Smooth muscle cell (in vitro differentiated cells): ENCODE data around the gene PUM1. TPM values are rescaled to one million over a fixed set of nuclear protein-coding genes. Genes with fewer than 3 reads are reported as not detected.
"Not testable (repeated sequence)": the region's sequence is repeated elsewhere in the genome, so short reads cannot be mapped to it uniquely, and the experiment has no call there.

ENCODE experiments used
- DNase-seq: peaks from one replicate; lab custom pipeline; 2025; ENCODE audit not compliant: unreplicated experiment; lab: John Stamatoyannopoulos, UW
- H2AFZ ChIP-seq: fragments of 200-600 bp; sonication (generic); 2 replicates; pipeline ENCODE4 v1.6.0; 2016; ENCODE audit warnings: antibody characterized with exemption, low read depth, mild to moderate bottlenecking
- H3F3A ChIP-seq: fragments of 200-600 bp; sonication (generic); 2 replicates; pipeline ENCODE4 v1.6.0; 2017; ENCODE audit warnings: antibody characterized with exemption, low read depth
- H3K27ac ChIP-seq: fragments of 200-600 bp; sonication (generic); 2 replicates; pipeline ENCODE4 v1.5.1; 2016; ENCODE audit warnings: low read depth, mild to moderate bottlenecking
- H3K27me3 ChIP-seq: fragments of 200-600 bp; sonication (generic); 2 replicates; pipeline ENCODE4 v1.6.1; 2016; ENCODE audit warnings: low read depth, mild to moderate bottlenecking
- H3K36me3 ChIP-seq: fragments of 200-600 bp; sonication (generic); 2 replicates; pipeline ENCODE4 v1.5.1; 2016; ENCODE audit warnings: low read depth
- H3K4me1 ChIP-seq: fragments of 200-600 bp; sonication (generic); 2 replicates; pipeline ENCODE4 v1.5.1; 2016; ENCODE audit warnings: low read depth
- H3K4me2 ChIP-seq: fragments of 200-600 bp; sonication (generic); 2 replicates; pipeline ENCODE4 v1.6.0; 2016; ENCODE audit warnings: mild to moderate bottlenecking
- H3K4me3 ChIP-seq: fragments of 200-600 bp; sonication (generic); 2 replicates; pipeline ENCODE4 v1.5.1; 2016; ENCODE audit warnings: mild to moderate bottlenecking
- H3K79me2 ChIP-seq: fragments of 200-600 bp; sonication (generic); 2 replicates; pipeline ENCODE4 v1.6.0; 2016; ENCODE audit warnings: low read depth, mild to moderate bottlenecking
- H3K9ac ChIP-seq: fragments of 200-600 bp; sonication (generic); 2 replicates; pipeline ENCODE4 v1.6.0; 2016; ENCODE audit warnings: low read depth
- H3K9me3 ChIP-seq: fragments of 200-600 bp; sonication (generic); replicated peaks from 2 replicates; pipeline ENCODE4 v1.5.1; 2016; ENCODE audit warnings: low read depth
- H4K20me1 ChIP-seq: fragments of 200-600 bp; sonication (generic); 2 replicates; pipeline ENCODE4 v1.6.0; 2016; ENCODE audit warnings: low read depth
- CTCF ChIP-seq: fragments of 200-600 bp; sonication (generic); IDR thresholded peaks from 2 replicates; pipeline ENCODE4 v1.5.1; 2017; ENCODE audit warnings: borderline replicate concordance, mild to moderate bottlenecking, antibody characterized with exemption; ENCODE audit not compliant: insufficient read depth, poor library complexity, severe bottlenecking
- WGBS: methylation state at CpG from one replicate; pipeline ENCODE4 v1.1.7; 2016; ENCODE audit warnings: low lambda C conversion rate; 5-methylcytosine and 5-hydroxymethylcytosine counted together
- polyA plus RNA-seq: library from polyadenylated mRNA; unstranded; fragments of >200 nt; fragmentation: Nextera tagmentation; extraction: Ambion mirVana; gene quantifications from 2 replicates; pipeline ENCODE4 v1.2.1, GENCODE V29; 2016
- total RNA-seq: library from RNA; depleted of rRNA; stranded (reverse); fragments of >200 nt; gene quantifications from 2 replicates; pipeline ENCODE4 v1.2.3, GENCODE V29; 2014

The PUM1 gene
- total and polyA plus RNA-seq, 2 experiments from 2014 or later: 49.0 to 78.2 TPM

GRCh38 chr1:31095298-31095981 is 29.9 kb upstream of the PUM1 start:
- no peaks in the 10 kb centered on the region for H4K20me1 ChIP-seq
- no peaks in the 10 kb centered on the region for H3K36me3 ChIP-seq
- H3K4me1 ChIP-seq: no peaks in the 10 kb centered on the region
- TF ChIP-seq CTCF: no peak
- no peak overlapping the region for H3K4me2 ChIP-seq
- H3K27me3 ChIP-seq: no peaks in the 10 kb centered on the region
- H3K9me3 ChIP-seq: no peaks in the 10 kb centered on the region
- no peak overlapping the region for H3K27ac ChIP-seq
- no peak for DNase-seq
- 95% methylated on average over 12 of the region's 12 CpGs for WGBS
- no peak overlapping the region for H2AFZ ChIP-seq
- H3F3A ChIP-seq: no peaks in the 10 kb centered on the region
- no peak overlapping the region for H3K4me3 ChIP-seq
- H3K9ac ChIP-seq: no peak overlapping the region
- H3K79me2 ChIP-seq: no peaks in the 10 kb centered on the region

- not testable (repeated sequence) for H3F3A ChIP-seq, H2AFZ ChIP-seq, H3K79me2 ChIP-seq, H3K36me3 ChIP-seq, H3K27ac ChIP-seq, DNase-seq, H3K4me2 ChIP-seq, H3K9ac ChIP-seq, H3K27me3 ChIP-seq, H3K9me3 ChIP-seq, H3K4me1 ChIP-seq, H3K4me3 ChIP-seq, H4K20me1 ChIP-seq
- WGBS: 88% methylated on average over 3 of the region's 3 CpGs
Observed at GRCh38 chr1:31088081-31088480, 22.6 kb upstream of the PUM1 start.

GRCh38 chr1:31084782-31085569 is 19.5 kb upstream of the PUM1 start:
- Histone ChIP-seq H3K4me3 (no peak overlapping the region), H3K9me3 (no peaks in the 10 kb centered on the region), H3K4me1 (no peaks in the 10 kb centered on the region), H4K20me1 (no peaks in the 10 kb centered on the region), H3K9ac (no peak overlapping the region), H3K27me3 (no peaks in the 10 kb centered on the region), H3K79me2 (no peaks in the 10 kb centered on the region), H3K27ac (no peak overlapping the region), H2AFZ (no peak overlapping the region), H3K36me3 (no peaks in the 10 kb centered on the region), H3F3A (no peaks in the 10 kb centered on the region), H3K4me2 (no peak overlapping the region)
- WGBS: 64% methylated on average over 16 of the region's 16 CpGs
- TF ChIP-seq CTCF: no peak
- no peak for DNase-seq

GRCh38 chr1:31082385-31082784 is 16.9 kb upstream of the PUM1 start:
- H3K9ac ChIP-seq: no peak overlapping the region
- H3K36me3 ChIP-seq: no peaks in the 10 kb centered on the region
- no peak overlapping the region for H3K4me2 ChIP-seq
- no peaks in the 10 kb centered on the region for H3F3A ChIP-seq
- no peak overlapping the region for H3K27ac ChIP-seq
- H3K4me3 ChIP-seq: no peak overlapping the region
- H3K4me1 ChIP-seq: no peaks in the 10 kb centered on the region
- 95% methylated on average over 3 of the region's 3 CpGs for WGBS
- H4K20me1 ChIP-seq: no peaks in the 10 kb centered on the region
- TF ChIP-seq CTCF: no peak
- DNase-seq: no peak
- no peaks in the 10 kb centered on the region for H3K27me3 ChIP-seq
- H2AFZ ChIP-seq: no peak overlapping the region
- H3K79me2 ChIP-seq: no peaks in the 10 kb centered on the region
- no peaks in the 10 kb centered on the region for H3K9me3 ChIP-seq
